CD4-positive, alpha-beta T cell treated with Interleukin-2 at 100 ng/mL for 4 hours (primary cell): ENCODE measurements around the gene ICAM1.
"Not testable (repeated sequence)": the region's sequence is repeated elsewhere in the genome, so short reads cannot be mapped to it uniquely, and the experiment has no call there.

Experiments
- DNase-seq: peaks from one replicate; pipeline ENCODE4 v3.0.0-alpha.2; 2020; ENCODE audit warnings: low spot score

Gene ICAM1, protein sequence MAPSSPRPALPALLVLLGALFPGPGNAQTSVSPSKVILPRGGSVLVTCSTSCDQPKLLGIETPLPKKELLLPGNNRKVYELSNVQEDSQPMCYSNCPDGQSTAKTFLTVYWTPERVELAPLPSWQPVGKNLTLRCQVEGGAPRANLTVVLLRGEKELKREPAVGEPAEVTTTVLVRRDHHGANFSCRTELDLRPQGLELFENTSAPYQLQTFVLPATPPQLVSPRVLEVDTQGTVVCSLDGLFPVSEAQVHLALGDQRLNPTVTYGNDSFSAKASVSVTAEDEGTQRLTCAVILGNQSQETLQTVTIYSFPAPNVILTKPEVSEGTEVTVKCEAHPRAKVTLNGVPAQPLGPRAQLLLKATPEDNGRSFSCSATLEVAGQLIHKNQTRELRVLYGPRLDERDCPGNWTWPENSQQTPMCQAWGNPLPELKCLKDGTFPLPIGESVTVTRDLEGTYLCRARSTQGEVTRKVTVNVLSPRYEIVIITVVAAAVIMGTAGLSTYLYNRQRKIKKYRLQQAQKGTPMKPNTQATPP

DNA sequence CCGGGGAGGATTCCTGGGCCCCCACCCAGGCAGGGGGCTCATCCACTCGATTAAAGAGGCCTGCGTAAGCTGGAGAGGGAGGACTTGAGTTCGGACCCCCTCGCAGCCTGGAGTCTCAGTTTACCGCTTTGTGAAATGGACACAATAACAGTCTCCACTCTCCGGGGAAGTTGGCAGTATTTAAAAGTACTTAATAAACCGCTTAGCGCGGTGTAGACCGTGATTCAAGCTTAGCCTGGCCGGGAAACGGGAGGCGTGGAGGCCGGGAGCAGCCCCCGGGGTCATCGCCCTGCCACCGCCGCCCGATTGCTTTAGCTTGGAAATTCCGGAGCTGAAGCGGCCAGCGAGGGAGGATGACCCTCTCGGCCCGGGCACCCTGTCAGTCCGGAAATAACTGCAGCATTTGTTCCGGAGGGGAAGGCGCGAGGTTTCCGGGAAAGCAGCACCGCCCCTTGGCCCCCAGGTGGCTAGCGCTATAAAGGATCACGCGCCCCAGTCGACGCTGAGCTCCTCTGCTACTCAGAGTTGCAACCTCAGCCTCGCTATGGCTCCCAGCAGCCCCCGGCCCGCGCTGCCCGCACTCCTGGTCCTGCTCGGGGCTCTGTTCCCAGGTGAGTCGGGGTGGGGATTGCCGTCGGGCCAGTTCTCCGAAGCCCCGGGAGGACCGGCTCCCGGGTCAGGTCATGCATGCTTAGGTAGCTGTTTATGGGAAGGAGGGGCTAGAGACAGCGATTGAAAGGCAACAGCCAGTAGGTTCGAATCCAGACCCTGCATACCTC, at the start of gene ICAM1:
TSS of gene ICAM1 (plus strand) at position 505 of the 779 bp plus-strand sequence. CDS start at position 545, 40 bp downstream.
- peak; percentile 72 for DNase-seq

DNA sequence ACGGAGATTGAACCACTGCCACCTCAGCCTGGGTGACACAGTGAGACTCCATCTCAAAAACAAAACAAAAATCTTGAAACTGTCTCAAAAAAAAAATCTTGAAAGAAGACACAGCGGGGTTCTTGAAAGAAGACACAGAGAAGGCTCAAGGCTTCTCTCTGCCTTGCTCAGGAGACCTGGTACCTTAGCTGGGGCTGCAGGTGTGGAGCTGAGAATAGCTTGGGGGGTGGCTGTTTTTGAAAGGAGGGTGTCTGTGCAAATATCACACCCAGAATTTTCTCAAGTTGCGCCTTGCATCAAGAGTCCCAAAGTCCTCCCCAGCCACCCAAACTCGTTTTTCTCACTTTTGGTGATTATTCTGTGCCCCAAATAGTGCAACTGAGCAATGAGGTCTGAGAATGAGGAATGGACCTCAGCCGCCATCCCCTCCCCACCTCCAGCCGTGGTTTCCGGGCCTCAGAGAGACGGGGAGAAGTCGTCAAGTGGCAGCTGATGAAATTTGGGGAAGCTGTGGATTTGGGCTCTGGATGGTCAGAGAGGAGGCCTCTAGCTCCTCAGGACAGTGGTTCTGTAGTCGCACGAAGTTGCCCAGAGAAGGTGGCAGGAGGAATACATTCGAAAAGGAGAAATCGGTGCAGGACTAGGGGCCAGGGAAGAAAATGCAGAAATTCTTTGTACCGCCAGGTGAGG, 48.6 kb upstream of the ICAM1 start:
- no peak for DNase-seq

DNA sequence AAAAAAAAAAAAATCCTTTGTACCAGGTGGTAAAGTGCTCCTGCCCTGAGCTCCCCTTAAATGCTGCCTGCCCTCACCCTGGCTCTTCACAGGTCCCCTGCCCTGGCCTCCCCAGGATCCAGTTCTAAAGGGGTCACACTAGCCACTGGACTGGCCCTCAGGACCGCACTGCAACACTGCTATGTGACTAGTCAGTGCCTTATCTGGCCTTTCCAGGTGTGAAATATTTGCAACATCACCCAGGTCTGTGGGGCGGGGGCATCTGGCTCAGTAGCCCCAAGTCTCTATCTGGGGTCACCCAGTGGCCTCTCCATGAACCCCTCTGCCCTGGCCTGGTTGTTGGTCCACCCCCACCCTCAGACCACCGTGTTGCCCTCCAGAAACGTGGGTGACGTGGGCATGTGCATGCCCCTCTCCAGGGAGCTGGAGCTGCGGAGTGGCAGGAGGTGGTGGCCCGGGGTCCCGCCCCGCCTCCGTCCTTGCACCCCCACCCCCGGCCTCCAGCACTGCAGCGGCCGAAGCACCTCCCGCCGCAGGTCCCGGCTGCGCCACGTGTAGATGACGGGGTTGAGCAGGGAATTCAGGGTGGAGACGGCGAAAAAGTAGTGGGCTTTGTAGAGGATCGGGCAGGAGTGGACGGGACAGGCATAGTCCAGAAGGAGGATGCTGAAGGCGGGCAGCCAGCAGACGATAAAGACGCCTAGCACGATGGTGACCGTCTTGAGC, 47.3 kb upstream of the ICAM1 start:
- no peak for DNase-seq

DNA sequence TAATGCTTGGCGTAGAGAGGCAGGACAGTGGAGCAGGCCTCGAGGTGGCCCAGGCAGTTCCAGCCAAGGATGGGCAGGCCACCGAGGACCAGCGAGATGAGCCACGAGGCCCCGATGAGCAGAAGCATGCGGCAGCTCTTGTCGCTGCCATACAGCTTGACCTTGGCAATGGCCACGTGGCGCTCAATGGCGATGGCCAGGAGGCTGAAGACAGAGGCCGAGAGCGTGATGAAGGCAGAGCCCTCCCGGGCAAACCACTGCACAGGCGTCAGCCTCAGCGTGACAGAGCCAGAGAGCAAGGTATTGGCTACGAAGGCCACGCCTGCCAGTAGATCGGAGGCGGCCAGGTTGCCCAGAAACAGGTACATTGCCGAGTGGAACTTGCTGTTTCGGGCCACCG, 46.6 kb upstream of the ICAM1 start:
- DNase-seq: no peak

DNA sequence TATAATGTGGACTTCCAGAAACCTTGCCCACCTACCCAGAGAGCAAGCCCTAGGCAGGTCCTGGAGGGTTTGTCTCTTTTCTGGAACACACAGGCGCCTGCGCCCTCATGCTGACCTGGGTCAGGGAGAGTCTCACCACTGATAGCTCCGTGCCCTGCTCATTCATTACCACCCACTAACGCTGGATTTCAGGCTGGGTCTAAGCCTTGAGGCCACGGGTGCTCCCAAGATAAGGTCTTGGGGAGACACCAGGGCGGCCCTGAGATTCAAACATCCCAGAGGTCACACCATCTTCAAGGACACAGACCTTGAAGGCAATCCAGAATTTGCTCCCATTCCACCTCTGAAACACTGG, 44.9 kb upstream of the ICAM1 start:
- DNase-seq: no peak

DNA sequence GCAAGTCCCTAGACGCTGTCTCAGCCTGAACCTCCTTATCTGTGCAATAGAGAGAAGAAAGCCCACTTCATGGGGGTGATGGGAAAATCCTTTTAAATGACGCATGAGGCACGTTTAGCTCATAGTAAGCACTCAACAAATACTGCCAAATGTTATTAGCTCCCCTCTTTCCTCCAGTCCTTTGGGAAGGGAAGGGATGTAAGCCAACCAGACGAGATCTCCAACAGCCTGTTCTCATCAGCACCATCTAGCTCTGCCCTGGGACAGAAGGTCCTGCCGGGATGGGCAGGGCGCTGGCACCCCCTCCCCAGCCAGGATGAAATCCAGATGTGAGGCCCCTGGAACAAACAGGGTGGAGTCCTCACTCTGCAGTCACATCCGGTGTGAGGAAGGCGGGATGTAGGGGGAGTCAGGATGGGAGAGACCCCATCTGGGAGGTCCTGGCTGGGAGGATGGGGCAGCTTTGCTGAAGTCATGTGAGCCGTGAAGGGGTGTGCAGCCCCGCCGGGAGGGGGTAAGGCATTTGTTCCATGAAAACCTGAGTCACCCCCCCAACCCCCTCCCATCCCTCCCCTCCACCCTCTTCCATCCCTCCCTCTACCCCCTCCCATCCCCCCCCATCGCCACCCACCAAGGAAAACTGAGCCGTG, 44.4 kb upstream of the ICAM1 start:
- no peak for DNase-seq

DNA sequence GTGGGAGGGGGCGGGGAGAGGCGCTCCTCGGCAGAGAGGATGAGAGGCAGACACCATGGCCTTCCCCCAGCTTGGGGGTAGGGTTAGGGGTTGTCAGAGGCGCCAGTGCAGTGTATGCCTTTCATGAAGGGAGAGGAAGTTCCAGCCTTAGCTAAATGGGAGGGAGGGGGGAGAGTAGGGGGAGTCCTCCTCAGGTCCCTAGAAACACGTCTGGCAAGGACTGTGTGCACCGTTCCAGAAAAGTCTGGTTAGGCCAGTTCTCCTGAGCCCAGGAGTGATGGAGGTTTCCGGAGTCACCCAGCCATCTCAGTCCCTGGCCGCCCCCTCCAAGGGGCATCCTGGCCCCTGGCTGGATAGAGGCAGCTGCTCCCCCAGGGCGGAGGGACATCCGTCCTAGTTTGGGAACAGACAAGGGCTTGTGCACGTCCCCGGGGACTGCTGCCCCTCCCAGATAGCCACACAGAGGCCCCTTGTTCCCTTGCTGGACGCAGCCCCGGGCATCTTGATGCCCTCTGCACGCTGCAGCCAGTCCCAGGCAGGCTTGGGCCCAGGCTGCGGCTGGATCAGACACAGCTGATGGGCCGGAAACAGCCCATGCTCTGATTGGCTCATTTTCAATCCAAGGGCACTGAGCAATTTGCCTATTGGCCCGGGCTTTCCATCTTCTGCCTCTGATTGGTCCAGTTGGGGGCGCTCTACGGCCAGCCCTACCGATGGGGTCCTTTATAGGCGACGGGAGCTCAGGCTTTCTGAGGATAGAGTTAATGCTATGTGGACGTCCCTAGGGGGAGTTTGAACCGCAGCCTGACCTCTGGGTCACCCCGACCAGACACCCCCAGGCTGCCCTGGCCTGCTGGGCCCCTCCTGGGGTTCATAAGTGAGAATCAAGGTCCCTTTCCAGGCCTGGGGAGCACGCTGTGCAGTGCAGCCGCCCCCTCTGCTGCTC, 43.6 kb upstream of the ICAM1 start:
- DNase-seq: no peak

DNA sequence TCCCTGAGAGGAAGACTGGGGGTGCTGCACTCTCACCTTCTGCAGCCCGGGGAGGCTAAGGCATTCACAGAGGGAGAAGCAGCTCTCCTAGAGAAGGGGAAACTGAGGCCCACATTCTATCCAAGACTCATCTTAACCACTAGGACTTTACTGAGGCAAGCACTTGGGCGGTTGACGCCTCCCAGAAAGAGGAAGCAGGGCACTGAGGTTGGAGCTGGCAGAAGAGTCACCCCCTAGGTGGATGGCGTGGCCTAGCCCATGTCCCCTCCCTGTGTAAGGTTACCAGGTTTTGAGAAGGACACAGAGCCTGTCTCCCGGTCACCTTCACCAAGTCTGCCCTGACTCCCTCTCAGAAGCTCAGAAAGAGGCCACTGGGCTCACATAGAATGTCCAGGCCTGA, 42.5 kb upstream of the ICAM1 start:
- DNase-seq: no peak

DNA sequence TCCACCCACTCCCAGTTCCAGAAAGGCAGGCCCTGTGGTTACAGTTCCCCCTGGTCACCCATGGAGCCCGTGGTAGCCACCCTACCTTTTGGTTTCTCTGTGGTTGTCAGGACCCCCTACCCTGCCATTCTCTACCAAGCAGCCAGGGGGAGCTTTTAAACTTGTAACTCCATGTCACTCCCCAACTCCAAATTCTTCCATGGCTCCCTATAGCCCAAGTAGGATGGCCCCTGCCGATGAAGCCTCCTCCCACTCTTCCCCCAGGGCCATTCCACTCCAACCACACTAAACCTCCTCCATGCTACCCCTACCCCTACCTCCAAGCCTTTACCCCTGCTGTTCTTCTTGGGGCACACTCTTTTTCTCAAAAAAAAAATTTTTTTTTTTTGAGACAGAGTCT, 42.0 kb upstream of the ICAM1 start:
- peak; percentile 51 for DNase-seq

DNA sequence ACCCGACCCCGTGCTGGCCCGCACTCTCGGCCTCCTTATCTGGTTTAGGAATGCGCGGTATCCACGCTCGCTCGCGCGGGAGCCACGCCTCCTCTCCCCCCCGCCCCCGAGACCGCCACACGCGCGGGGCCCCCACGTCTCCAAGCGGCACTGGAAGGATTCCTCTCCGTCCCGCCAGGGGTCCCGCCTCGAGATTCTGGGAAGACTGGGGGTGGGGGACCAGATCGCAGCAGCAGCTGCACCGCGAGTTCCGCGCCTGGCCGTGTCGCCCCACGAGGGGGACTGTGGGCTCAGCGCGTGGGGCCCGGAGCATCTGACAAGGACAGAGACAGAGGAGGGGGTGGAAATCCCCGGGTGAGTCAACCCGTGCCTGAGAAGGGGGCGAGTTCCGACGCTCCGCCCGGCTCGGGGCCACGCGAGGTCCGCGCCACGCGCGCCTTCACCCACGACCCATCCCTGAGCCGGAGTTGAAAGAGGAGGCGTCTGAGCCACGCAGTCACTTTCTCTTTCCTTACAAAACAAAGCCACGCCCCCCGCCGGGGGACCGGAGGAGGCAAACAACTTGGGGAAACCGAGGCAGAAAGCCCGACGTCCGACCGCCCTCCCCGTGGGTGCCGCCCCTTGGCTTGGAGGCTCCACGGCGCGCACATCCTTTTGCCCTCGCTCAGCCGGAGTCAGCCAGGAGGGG, 40.6 kb upstream of the ICAM1 start:
- DNase-seq: peak; percentile 77

DNA sequence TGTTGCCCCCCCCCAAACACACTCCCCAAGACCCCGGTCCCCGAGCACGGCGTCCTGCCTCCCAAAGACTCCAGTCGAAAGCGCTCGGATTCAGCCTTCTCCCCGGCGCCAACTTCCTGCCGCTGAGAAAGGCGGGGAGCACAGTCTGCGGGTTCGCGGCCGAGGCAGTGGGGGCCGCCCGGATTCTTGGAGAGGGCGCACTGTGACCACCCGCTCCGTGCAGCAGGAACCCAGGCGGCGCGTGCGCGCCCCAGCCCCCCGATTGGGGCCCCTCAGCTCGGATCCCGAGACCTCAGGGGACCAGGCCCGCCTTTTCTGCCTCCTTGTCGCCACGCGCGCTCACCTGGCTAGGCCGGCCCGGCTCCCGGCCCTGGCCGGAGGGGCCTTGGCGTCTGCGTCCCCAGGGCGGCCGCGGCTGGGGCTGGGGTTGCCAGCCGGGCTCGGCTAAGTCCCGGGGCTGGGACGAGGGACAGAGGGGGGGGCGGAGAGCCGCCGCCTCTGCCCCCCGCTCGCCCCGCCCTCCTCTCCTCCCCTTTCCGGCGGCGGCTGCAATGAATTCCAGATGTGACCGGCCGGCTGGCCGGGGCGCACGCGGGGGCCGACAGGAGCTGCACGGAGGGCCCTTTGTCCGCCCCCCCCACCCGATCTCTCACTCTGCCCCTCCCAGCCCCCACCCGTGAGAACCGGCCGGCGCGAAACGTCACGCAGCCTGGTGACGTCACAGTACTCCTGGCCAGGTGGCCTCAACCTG, 39.9 kb upstream of the ICAM1 start, which contains the start of gene S1PR2:
TSS of gene S1PR2 (minus strand) at position 471 of the 751 bp plus-strand sequence. CDS start 6,426 bp downstream, outside the sequence.
- DNase-seq: peak; percentile 67

DNA sequence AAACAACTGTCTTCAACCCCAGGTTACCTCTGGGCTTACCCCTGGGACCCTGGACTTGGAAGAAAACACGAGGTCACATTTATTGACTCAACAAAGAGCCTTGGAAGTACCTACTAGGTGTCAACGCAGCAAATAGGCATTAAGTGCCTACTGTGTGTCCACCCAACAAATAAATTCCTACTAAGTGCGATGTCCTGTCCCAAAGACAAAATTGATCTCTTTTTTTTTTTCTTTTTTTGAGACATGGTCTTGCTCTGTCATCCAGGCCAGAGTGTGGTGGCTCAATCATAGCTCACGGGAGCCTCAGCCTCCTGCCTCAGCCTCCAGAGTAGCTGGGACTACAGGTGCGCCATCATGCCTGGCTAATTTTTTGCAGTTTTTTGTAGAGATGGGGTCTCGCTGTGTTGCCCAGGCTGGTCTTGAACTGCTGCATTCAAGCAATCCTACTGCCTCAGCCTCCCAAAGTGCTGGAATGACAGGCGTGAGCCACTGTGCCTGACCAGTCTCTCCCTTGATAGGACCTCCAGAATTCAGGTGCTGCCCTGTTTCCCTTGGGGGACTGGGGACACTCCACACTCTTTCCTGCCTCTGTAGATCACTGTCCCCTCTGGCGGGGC, 39.2 kb upstream of the ICAM1 start:
- DNase-seq: no peak

DNA sequence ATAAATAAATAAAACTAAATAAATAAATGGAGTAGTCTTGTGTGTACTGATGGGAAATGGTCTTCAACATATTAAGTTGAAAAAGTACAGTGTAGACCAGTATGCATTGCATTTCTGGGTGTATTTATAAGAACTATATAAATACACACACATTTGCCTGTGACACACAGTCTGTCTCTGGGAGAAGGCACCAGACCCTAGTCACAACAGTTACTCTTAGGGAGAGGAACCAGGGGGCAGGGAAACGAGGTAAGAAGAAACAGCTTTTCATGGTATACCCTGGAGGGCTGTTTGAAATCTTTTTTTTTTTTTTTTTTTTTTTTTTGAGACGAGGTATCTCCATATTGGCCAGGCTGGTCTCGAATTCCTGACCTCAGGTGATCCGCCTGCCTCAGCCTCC, 37.0 kb upstream of the ICAM1 start:
- no peak for DNase-seq

DNA sequence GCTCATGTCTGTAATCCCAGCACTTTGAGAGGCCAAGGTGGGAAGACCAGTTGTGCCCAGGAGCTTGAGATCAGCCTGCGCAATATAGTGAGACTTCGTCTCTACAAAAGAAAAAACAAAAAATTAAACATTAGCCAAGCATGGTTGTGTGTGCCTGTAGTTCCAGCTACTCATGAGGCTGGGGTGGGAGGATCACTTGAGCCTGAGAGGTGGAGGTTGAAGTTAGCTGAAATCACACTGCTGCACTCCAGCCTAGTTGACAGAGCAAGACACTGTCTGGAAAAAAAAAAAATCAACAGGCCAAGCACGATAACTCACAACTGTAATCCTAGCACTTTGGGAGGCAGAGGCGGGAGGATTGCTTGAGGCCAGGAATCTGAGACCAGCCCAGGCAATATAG, 35.9 kb upstream of the ICAM1 start:
- DNase-seq: no peak

DNA sequence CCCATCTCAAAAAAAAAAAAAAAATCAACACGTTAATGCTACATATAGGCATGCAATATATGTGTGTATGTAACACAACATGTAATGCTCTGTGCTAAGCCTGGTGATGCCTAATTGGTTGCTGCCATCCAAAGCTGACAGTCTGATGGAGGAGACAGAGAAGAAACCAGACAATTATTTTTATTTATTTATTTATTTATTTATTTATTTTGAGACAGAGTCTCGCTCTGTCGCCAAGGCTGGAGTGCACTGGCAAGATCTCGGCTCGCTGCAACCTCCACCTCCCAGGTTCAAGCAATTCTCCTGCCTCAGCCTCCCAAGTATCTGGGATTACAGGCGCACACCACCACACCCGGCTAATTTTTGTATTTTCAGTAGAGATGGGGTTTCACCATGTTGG, 35.5 kb upstream of the ICAM1 start:
- DNase-seq: not testable (repeated sequence)

DNA sequence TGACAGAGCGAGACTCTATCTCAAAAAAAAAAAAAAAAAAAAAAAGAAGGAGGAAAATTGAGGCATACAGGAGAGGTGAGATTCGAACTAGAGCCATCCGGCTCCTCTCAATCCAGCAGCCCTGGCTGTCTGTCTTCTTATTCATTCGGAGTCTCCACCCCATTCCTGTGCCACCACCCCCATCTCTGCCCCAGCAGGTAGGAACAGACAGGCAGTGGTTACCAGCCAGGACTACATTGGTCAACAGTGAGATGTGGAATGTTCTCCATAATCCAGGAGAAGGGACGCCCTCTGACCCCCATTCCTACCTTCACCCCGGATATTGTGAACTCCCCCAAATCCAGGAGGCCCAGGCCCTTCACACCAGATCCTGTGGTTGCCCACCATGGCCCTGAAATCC, 33.2 kb upstream of the ICAM1 start:
- no peak for DNase-seq

DNA sequence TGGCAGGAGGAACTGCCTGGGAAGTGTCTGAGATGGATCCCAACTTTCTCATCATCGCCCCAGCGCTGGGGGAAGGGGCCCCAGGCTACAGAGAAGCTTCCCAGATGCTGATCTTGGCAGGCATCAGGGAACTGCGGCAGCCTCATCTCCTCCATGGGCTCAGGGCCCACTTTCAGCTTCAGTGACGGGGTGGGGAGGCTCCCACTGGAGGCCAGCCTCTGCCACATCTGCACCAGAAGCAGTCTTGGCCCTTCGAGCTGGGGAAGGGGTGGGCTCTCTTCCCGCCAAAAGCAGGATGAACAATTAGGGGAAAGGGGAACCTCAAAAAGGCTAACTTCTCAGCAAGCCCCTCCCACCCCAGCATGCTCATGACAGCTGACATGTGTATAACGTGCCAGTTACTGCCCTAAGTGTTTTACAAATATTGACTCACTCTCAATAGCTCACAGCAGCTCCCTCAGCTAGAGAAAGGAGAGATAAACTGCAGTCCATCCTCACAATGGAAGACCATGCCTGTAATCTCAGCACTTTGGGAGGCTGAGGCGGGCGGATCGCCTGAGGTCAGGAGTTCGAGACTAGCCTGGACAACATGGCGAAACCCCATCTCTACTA, 32.6 kb upstream of the ICAM1 start:
- DNase-seq: no peak
